Measurements from ENCODE around the gene SYT14.
"Not testable (repeated sequence)": the region's sequence is repeated elsewhere in the genome, so short reads cannot be mapped to it uniquely, and the experiment has no call there.

Gene SYT14

DNA sequence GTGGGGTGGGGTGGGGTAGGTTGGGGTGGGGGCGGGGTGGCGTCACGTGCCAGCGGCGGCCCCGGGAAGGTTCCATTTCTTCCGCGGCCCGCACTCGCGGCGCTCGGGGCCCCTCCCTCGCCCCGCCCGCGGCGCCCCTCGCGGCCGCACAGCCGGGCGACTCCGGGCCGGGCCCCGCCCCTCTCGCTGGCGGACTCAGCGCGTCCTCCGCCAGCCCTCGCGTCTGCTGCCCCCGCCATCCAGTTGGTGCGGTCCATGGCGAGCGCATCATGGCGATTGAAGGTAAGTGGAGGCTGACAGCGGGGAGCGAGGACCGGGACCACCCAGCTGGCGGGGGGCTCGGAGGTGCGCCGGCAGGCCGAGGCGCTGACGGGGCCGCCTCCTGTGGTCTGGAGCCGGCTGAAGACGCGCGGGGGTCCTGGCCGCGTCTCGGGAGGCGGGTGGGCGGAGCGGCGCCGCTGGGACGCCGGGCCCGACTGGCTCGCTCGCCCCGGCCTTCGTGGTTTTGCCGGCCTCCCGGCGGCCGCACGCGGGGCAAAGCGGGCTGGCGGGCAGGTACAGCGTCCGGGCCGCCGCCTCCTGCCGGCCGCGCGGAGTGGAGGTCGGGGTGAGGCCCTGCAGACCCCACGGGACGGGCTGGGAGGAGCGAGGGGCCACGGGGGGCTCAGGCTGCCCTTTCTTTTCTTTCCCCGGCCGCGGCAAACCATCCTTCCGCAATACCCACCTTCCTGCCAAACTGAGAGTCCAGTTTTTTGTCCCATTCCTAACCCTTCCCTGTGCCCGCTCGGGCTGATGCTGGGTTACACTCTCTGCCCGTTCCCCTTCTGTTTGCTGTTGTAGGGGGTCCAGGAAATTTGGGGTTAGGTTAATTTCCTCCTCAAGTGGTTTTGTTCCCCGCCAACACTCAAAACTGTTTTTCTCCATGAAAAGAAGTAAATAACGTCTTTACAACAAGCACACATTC lies at the start of gene SYT14:
SYT14 (plus strand) TSS at position 222 of the 964 bp plus-strand sequence; CDS start at position 270, 48 bp downstream.
- no peak for DNase-seq (ENCODE audit: low read depth)

DNA sequence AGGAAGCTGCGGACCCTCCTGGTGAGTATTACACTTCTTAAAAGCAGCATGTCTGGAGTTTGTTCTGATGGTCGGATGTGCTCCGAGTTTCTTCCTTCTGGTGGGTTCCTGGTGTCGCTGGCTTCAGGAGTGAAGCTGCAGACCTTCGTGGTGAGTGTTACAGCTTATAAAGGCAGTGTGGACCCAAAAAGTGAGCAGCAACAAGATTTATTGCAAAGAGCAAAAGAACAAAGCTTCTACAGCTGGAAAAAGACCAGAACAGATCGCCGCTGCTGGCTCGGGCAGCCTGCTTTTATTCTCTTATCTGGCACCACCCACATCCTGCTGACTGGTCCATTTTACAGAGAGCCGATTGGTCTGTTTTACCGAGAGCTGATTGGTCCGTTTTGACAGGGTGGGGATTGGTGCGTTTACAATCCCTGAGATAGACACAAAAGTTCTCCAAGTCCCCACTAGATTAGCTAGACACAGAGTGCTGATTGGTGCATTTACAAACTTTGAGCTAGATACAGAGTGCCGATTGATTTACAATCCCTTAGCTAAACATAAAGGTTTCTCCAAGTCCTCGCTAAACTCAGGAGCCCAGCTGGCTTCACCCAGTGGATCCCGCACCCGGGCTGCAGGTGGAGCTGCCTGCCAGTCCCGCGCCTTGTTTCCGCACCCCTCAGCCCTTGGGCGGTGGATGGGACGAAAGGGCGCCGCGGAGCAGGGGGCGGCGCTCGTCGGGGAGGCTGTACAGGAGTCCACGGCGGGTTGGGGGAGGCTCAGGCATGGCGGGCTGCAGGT lies 49.5 kb upstream of the SYT14 start:
- not testable (repeated sequence) for DNase-seq (ENCODE audit: low read depth)

DNA sequence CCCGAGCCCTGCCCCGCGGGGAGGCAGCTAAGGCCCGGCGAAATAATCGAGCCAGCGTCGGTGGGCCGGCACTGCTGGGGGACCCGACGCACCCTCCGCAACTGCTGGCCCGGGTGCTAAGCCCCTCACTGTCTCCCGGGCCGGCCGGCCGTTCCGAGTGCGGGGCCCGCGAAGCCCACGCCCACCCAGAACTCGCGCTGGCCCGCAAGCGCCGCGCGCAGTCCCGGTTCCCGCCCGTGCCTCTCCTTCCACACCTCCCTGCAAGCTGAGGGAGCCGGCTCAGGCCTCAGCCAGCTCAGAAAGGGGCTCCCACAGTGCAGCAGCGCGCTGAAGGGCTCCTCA lies 49.0 kb upstream of the SYT14 start:
- DNase-seq (ENCODE audit: low read depth): no peak

DNA sequence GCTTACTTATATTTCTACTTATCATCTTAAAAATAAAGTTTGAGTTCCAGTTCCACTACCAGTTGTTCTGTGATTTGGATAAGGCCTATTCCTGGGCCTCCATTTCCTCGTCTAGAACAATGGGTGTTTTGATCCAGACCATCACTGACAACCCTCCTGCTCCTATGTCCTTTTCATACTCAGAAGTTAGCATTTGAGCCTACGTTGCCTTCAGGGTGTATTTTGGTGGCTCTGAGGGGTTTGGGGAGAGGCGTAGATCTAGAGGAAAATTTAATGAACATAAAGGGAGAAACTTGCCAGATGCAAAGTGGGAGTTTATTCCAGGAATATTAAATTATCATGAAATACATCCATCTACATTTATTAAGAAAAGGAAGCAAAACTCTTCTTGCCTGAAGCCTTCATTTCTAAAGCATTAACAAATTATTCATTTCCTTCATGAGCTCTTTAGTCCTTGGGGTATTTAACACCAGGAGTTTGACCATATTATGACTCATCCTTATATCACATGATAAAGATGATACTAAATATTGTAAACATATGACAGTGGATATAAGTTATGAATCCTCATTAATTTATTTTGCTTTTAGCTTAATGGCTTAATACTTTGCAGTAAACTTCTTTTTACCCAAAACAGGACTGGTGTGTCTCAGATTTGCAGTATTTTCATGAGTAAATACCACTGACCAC lies 47.2 kb upstream of the SYT14 start:
- no peak for DNase-seq (ENCODE audit: low read depth)

DNA sequence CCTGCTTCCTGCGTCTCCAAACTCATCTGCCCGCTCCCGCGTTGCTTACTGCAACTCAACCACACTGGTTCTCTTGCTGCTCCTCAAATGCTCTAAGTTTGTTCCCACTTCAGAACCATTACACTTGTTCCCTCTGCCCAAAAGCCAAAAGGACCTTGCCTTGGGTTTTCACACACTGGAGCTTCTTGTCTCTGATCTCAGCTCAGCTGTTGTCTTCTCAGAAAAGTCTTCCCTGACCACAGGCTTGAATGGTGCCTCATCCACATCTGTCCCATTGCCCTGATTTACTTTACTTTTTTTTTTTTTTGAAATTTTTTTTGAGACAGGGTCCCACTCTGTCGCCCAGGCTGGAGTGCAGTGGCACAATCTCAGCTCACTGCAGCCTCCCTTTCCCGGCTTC lies 44.3 kb upstream of the SYT14 start:
- DNase-seq (ENCODE audit: low read depth): no peak

DNA sequence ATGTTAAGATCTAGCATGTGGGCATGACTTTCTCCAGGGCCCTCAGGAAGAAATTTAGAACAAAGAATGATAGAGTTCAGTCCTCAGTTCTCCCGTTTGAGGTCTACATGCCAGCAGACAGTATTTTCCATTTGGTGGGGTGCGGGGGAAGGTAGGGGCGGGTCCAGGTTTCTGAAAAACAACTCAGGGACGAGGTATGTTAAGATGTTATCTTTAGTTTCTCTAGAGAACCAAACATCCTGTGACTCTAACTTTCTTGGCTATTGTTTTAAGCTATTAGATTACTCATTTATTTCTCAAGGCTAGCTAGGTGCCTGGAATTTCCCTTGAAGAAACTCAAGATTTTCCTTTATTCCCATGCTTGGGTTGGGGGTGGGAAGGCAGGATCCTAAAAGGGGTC lies 42.3 kb upstream of the SYT14 start:
- DNase-seq (ENCODE audit: low read depth): no peak

DNA sequence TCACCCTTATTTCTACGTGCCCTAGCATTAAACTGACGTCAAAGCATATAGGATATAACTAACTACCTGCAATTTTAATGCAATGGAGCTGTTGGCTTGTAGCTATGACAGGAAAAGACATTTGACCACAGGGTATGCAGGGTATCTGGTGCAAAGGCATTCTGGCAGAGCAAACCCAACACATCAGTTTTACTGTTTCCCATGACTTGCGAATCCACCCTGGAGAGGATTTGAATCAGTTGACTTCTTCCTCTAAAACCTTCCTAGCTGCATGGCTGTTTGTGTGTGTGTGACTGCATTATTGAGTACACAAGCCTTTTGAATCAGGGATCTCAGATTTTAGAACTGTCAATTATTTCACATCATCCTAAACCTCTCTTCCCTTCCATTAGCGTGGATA lies 41.7 kb upstream of the SYT14 start:
- DNase-seq (ENCODE audit: low read depth): no peak

DNA sequence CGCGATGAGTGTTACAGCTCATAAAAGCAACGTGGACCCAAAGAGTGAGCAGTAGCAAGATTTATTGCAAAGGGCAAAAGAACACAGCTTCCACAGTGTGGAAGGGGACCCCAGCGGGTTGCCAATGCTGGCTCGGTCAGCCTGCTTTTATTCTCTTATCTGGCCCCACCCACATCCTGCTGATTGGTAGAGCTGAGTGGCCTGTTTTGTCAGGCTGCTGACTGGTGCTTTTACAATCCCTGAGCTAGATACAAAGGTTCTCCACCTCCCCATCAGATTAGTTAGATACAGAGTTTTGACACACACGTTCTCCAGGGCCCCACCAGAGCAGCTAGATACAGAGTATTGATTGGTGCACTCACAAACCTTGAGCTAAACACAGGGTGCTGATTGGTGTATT lies 39.7 kb upstream of the SYT14 start:
- not testable (repeated sequence) for DNase-seq (ENCODE audit: low read depth)

DNA sequence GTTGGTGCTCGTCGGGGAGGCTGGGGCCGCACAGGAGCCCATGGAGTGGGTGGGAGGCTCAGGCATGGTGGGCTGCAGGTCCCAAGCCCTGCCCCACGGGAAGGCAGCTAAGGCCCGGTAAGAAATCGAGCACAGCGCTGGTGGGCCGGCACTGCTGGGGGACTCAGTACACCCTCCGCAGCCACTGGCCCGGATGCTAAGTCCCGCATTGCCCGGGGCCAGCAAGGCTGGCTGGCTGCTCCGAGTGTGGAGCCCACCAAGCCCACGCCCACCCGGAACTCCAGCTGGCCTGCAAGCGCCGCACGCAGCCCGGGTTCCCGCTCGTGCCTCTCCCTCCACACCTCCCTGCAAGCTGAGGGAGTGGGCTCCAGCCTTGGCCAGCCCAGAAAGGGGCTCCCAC lies 39.2 kb upstream of the SYT14 start:
- DNase-seq (ENCODE audit: low read depth): not testable (repeated sequence)

DNA sequence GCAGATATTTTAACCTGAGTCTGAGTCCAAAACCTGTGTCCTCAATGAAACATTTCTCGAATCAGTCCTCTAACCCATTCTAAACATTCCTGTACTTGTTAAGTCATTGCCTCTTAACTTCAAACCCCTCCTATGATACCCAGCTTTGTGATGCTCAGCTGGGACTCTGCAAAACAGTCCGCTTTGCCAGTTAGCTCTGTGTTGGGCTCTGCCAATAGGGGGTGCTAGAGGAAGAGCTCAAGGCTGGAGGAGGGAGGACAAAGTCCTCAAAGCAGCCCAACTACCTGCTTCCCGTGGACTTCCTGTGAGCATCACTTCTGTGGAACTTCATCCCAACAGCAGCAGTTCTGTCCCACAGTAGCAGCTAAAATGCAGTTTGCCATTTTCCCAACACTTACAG lies 38.1 kb upstream of the SYT14 start:
- DNase-seq (ENCODE audit: low read depth): no peak

DNA sequence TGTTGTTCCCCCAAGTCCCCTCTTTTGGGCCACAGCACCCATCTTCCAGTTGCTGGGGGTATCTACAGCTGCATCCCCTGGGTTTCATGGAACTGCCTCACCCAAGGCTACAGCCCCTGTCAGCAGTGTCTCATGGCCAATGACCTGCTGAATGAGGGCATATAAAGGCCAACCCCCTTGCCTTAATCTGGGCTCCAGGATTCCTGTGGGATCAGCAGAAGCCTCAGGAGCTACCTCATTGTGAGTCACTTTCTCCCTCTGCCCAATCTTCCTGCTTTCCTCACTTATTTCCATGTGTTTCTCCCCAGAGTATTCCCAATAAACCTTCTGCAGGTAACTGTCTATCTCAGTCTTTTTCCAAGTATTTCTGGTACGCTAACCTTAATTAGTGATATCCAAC lies 37.3 kb upstream of the SYT14 start:
- no peak for DNase-seq (ENCODE audit: low read depth)

DNA sequence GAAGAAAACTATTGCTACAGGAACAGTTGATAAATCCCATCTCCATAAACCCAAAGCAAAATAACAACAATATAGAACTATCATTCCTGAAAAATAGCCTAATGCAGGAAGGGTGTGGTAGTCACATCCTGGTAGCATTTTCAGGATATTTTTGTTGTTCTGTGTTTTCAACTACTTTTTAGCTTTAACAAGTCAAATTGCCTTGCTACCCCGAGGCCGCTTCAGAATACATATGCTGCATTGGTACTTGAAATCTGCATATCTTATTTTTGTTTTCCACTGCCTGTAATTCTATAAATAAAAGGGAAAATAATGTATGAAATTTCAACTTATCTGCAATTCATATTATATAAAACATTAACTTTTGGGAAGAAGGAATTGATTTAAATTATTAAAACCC lies 36.8 kb upstream of the SYT14 start:
- DNase-seq (ENCODE audit: low read depth): no peak

DNA sequence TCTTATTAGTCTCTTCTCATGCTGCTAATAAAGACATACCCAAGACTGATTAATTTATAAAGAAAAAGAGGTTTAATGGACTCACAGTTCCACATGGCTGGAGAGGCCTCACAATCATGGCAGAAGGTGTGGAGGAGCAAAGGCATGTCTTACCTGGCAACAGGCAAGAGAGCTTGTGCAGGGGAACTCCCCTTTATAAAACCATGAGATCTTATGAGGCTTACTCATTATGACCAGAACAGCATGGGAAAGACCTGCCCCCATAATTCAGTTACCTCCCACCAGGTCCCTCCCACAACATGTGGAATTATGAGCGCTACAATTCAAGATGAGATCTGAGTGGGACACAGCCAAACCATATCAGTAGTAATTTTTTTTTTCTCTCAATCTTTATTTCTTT lies 33.2 kb upstream of the SYT14 start:
- not testable (repeated sequence) for DNase-seq (ENCODE audit: low read depth)

DNA sequence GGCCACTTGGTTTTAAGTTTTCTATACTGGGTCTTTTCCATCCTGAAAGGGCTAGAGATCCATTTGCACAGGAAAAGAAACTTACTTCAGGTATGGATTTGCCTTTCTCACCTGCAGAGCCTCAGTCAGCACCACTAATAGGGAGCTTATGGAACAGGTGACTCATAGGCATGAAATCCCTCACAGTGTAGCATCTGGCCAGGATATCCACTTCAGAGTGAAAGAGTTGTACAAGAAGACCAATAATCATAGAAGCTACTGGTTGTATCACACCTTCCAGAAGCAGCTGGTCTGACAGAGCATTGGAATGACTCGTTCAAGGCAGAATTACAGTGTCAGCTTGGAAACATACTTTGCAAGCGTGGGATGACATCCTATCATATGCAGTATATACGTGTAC lies 26.3 kb upstream of the SYT14 start:
- DNase-seq (ENCODE audit: low read depth): no peak

DNA sequence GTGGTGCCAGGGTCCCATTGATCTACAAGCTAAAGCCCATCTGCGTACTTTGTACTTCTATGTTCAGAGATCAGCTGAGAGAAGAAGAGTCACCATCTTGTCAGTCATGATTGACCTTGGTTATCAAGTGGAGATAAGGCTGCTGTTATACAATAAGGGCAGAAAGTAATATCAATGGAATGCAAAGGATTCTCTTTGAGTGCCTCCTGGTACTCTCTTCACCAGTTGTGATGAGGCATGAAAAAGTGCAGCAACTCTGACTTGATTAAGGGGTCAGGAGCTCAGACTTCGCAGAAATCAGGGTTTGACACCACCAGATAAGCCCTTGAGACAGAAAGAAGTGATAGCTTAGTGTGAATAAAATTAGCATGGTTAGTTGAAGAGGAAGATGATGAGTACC lies 25.7 kb upstream of the SYT14 start:
- DNase-seq (ENCODE audit: low read depth): no peak

DNA sequence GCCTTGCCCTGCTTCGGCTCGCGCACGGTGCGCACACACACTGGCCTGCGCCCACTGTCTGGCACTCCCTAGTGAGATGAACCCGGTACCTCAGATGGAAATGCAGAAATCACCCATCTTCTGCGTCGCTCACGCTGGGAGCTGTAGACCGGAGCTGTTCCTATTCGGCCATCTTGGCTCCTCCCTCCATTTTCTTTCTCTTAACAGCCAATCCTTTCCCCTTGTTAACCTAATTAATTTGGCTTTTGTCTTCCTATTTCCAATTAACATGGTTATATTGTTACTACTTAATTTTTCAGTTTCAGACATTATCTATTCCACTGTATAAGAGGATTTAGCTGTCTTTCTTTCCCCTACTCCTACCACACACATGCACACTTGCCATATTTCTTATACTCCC lies 18.4 kb upstream of the SYT14 start:
- not testable (repeated sequence) for DNase-seq (ENCODE audit: low read depth)

DNA sequence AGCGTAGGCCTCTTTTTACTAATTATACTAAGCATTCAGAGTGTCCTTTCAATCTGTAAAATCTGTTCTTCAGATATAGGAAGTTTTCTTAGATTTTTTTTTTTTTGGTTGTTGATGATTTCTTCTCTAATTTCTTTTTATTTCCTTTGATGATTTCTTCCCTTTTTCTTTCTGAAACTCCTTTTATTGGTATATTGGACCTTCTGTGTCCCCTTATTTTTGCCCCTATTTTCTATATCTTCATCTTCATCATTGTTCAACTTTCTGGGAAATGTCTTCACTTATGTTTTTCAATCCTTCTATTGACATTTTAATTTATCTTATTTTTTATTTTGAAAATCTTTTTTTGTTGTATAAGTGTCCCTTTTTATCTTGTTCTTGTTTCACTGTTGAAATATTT lies 17.2 kb upstream of the SYT14 start:
- DNase-seq (ENCODE audit: low read depth): no peak

DNA sequence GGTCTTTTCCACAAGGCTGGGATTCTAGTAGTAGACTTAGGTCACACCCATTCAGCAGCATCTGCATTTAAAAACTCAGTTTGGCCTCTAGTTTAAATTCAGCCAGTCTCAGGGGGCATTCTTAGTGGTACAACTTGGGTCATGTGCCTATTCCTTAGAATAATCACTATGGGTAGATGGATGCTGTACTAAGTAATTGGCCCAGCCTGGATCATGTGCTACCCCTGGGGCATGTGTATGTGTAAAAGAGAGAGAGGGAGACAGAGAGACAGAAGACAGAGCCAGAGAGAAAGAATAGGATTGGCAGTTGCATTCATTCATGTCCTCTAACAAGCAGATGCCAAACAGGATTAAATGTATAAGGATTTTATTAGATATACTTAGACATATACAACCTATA lies 13.6 kb upstream of the SYT14 start:
- no peak for DNase-seq (ENCODE audit: low read depth)

DNA sequence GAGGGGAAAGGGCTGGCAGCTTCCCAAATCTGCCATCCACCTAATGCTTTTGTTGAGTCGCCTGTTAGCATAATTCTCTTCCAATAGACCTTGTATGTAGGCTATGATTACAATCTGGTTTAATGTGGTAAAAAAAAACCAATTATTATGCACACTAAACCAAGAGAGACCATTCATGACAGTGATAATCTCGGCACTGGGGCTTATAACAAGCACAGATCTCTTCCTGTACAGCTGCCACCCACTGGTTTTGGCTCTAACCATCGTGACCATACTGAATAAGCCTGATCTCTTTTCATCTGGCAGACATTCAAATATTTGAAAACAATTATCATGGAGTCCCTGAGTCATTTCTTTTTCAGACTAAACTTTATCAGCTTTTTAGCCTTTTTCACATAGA lies 12.0 kb upstream of the SYT14 start:
- DNase-seq (ENCODE audit: low read depth): no peak

DNA sequence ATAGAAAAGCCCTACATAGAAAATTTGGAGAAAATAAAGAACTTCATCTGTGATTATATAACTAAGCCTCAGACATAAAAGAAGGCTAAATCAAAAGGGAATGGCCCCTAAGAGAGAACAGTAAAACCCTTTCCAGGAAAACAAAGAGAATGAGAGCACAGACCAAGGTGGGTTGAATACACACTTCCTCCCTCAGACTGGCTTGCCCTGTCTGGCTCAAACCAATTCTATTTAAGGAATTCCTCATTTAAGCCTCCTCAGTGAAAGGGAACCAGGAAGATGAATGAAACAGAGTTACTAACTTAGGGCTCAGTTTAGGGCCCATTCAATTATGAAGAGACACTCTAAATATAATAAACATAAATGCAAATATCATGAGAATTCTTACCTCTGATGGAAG lies 10.6 kb upstream of the SYT14 start:
- no peak for DNase-seq (ENCODE audit: low read depth)

DNA sequence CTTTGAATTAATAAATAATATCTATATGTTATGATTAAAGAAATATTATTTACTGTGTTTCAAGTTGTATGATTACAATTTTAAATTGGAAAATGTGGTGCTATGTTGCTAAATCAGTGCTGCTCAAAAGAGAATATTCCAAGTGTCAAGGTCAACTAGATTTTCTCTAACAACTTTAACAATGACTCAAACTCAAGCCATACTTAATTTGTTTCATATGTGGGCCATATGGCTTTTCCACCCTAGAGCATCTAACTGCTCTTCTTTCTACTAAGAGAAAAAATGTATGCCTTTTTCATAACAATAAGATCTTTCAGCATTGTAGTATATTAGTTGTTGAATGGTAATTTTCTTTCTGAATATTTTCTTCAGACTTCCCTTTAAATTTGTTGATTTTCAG lies 8.3 kb upstream of the SYT14 start:
- DNase-seq (ENCODE audit: low read depth): no peak

DNA sequence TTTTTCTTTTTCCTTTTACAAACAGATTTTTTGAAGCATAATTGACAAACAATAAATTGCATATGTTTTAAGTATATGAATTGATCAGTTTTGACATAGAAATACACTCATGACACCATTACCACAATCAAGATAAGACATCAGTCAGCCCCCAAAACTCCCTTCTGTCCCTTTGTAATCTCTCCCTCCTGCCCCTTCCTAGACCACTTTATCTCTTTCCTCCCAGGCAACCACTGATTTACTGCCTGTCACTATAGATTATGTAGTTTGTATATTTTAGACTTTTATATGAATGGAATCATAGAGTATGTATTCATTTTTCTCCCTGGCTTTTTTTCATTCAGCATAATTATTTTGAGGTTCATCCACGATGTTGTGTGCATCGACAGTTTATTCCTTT lies 6.9 kb upstream of the SYT14 start:
- no peak for DNase-seq (ENCODE audit: low read depth)

DNA sequence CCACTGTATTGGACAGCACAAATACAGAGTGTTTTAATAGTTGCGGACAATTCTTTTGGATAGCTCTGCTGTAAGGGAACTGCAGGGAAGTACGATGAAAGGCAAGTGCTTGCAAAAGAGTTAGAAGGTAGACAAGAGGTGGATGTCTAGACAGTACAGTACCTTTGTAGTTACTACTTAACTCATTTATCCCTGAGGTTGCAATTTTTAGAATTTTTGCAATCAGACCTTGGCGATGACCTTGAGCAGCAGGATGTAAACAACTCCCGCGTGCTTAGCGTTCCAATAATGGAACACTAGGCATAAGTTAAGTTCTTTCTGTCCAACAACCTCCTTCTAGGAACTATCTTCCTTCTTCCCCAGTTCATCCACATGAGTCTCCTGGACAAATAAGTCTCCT lies 1.9 kb upstream of the SYT14 start:
- no peak for DNase-seq (ENCODE audit: low read depth)
